ENCODE results near the gene PDZRN4.

- TF ChIP-seq ZNF274 (IDR thresholded peaks at IDR 0.05; ENCODE audit: low read depth, low read length) (no peak), SUZ12 (IDR thresholded peaks at IDR 0.05; ENCODE audit: extremely low read depth, insufficient read depth, insufficient read length) (no peak)
Measured at GRCh38 chr12:41496009-41496408, 307.9 kb downstream of the PDZRN4 start.
